Astrocyte (in vitro differentiated cells and primary cell): ENCODE results near the gene CCDC32.

Source experiments
- EZH2 ChIP-seq: IDR thresholded peaks from 2 replicates; pipeline ENCODE4 v1.6.1; 2012; ENCODE audit warnings: mild to moderate bottlenecking, low read length, inconsistent platforms; ENCODE audit not compliant: insufficient read depth
- TF ChIP-seq, protein P1 (sequence below): IDR thresholded peaks from 2 replicates; pipeline ENCODE4 v1.5.1; 2011; ENCODE audit warnings: low read depth, mild to moderate bottlenecking, inconsistent platforms, low read length, moderate library complexity; ENCODE audit not compliant: insufficient read depth

GRCh38 chr15:40558952-40559742 lies 5.7 kb downstream of the CCDC32 start:
- TF ChIP-seq, protein P1, sequence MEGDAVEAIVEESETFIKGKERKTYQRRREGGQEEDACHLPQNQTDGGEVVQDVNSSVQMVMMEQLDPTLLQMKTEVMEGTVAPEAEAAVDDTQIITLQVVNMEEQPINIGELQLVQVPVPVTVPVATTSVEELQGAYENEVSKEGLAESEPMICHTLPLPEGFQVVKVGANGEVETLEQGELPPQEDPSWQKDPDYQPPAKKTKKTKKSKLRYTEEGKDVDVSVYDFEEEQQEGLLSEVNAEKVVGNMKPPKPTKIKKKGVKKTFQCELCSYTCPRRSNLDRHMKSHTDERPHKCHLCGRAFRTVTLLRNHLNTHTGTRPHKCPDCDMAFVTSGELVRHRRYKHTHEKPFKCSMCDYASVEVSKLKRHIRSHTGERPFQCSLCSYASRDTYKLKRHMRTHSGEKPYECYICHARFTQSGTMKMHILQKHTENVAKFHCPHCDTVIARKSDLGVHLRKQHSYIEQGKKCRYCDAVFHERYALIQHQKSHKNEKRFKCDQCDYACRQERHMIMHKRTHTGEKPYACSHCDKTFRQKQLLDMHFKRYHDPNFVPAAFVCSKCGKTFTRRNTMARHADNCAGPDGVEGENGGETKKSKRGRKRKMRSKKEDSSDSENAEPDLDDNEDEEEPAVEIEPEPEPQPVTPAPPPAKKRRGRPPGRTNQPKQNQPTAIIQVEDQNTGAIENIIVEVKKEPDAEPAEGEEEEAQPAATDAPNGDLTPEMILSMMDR = no peak
- TF ChIP-seq EZH2 = no peak
